ENCODE measurements around the gene PLA2G4E.

- no peak for TF ChIP-seq CTCF (conservative IDR thresholded peaks at IDR 0.05)
- no peak for TF ChIP-seq EZH2 (IDR thresholded peaks at IDR 0.05; ENCODE audit: low read depth)
These were observed 59.8 kb downstream of the PLA2G4E start for GRCh38 chr15:41961001-41961518.

Measured in PC-9 (cell line).